HL-60 (cell line): ENCODE data around the gene KRT6C.
"Not testable (repeated sequence)": the region's sequence is repeated elsewhere in the genome, so short reads cannot be mapped to it uniquely, and the experiment has no call there.

Source experiments
- DNase-seq, 2 experiments: peaks; one replicate each; pipeline ENCODE4 v3.0.0-alpha.2; 2010 to 2020; ENCODE audit warnings: low read depth in 1 of 2, low spot score in 1 of 2
- H3K27ac ChIP-seq: fragments of 250-450 bp; sonication (Bioruptor Pico); replicated peaks from 2 replicates; pipeline ENCODE4 v1.5.1; 2020; ENCODE audit warnings: mild to moderate bottlenecking, moderate library complexity
- H3K27me3 ChIP-seq: fragments of 250-450 bp; sonication (Bioruptor Pico); 2 replicates; pipeline ENCODE4 v1.5.1; 2021; ENCODE audit warnings: mild to moderate bottlenecking, moderate library complexity; ENCODE audit not compliant: insufficient read depth, poor library complexity, severe bottlenecking
- H3K4me3 ChIP-seq: replicated peaks from 2 replicates; pipeline ENCODE4 v1.5.1; 2011; ENCODE audit warnings: mild to moderate bottlenecking, control low read depth, low read length; ENCODE audit not compliant: insufficient read depth
- CTCF ChIP-seq: IDR thresholded peaks from one replicate; pipeline ENCODE4 v1.5.1; 2011; ENCODE audit warnings: low read length, control low read depth, inconsistent platforms; ENCODE audit not compliant: insufficient read depth
- GABPA ChIP-seq: IDR thresholded peaks from 2 replicates; pipeline ENCODE4 v1.6.1; 2012; ENCODE audit warnings: low read depth
- POLR2AphosphoS5 ChIP-seq: IDR thresholded peaks from 2 replicates; pipeline ENCODE4 v1.6.1; 2012; ENCODE audit warnings: low read depth
- REST ChIP-seq: IDR thresholded peaks from 2 replicates; pipeline ENCODE4 v1.6.1; 2012; ENCODE audit warnings: low read depth; ENCODE audit not compliant: insufficient replicate concordance
- SPI1 ChIP-seq: IDR thresholded peaks from 2 replicates; pipeline ENCODE4 v1.6.1; 2012; ENCODE audit warnings: low read depth, mild to moderate bottlenecking, borderline replicate concordance

The KRT6C gene

GRCh38 chr12:52494100-52494499 lies 20.5 kb upstream of the KRT6C start:
- no peak overlapping the region for H3K4me3 ChIP-seq
- TF ChIP-seq CTCF (no peak), GABPA (no peak), SPI1 (no peak), REST (no peak)
- H3K27ac ChIP-seq = no peak overlapping the region
- H3K27me3 ChIP-seq = peaks cover 3% of the 10 kb centered on the region
- no peak for DNase-seq

- no peak within 1 kb of the TSS for H3K4me3 ChIP-seq
- peaks cover 3% of the 10 kb centered on the region for H3K27me3 ChIP-seq
- H3K27ac ChIP-seq = no peak within 1 kb of the TSS
- no peak for DNase-seq
- no peak for TF ChIP-seq POLR2AphosphoS5
- TF ChIP-seq REST = no peak
- TF ChIP-seq SPI1 = no peak
- no peak for TF ChIP-seq CTCF
- TF ChIP-seq GABPA = no peak
Measured at GRCh38 chr12:52493172-52493571, 19.6 kb upstream of the KRT6C start, which contains the start of gene KRT6A. TSS of gene KRT6A (minus strand) at chr12:52493257. CDS start at chr12:52493188, 69 bp downstream.

GRCh38 chr12:52492405-52492804 lies 18.8 kb upstream of the KRT6C start:
- H3K27ac ChIP-seq, H3K27me3 ChIP-seq, DNase-seq, H3K4me3 ChIP-seq: not testable (repeated sequence)

GRCh38 chr12:52491495-52491894 lies 17.9 kb upstream of the KRT6C start:
- not testable (repeated sequence) for H3K27me3 ChIP-seq, H3K27ac ChIP-seq, H3K4me3 ChIP-seq, DNase-seq

- Histone ChIP-seq H3K4me3 (no peak overlapping the region), H3K27me3 (no peaks in the 10 kb centered on the region), H3K27ac (no peak overlapping the region)
- DNase-seq = no peak
- TF ChIP-seq POLR2AphosphoS5 = no peak
- no peak for TF ChIP-seq REST
- TF ChIP-seq CTCF = no peak
- TF ChIP-seq GABPA = no peak
- TF ChIP-seq SPI1 = no peak
Measured at GRCh38 chr12:52488736-52489135, 15.1 kb upstream of the KRT6C start.

GRCh38 chr12:52487744-52488443 lies 14.3 kb upstream of the KRT6C start:
- not testable (repeated sequence) for DNase-seq, H3K27me3 ChIP-seq

More at GRCh38 chr12:52487744-52488443, 14.3 kb upstream of the KRT6C start:
- H3K4me3 ChIP-seq, H3K27ac ChIP-seq: not testable (repeated sequence)
